Right lobe of liver (tissue), 6 donors: ENCODE measurements around the gene PRKN. TPM values are rescaled to one million over a fixed set of nuclear protein-coding genes. Genes with fewer than 3 reads are reported as not detected.

Source experiments
- ATAC-seq, 4 donors: fragments of 200-7000 bp; cut with Tn5 transposase; one replicate each; pipeline ENCODE4 v1.9.1; 2020; ENCODE audit warnings: mild to moderate bottlenecking in 4 of 4, moderate library complexity in 4 of 4
- DNase-seq, 3 donors: peaks; one replicate each; pipeline ENCODE4 v3.0.0-alpha.2; 2020
- H3K27ac ChIP-seq, 3 donors: fragments of 200-600 bp; one replicate each; pipeline ENCODE4 v1.8.0; 2022
- H3K27me3 ChIP-seq, 2 donors: fragments of 200-600 bp; one replicate each; pipeline ENCODE4 v1.8.0; 2022
- H3K36me3 ChIP-seq, 4 donors: fragments of 200-600 bp; sonication (generic) in 1 of 4; one replicate each; pipeline versions ENCODE4 v1.5.1 to v1.8.0; 2017 to 2022; ENCODE audit warnings: control low read depth in 1 of 4
- H3K4me1 ChIP-seq, 4 donors: fragments of 200-600 bp; sonication (generic) in 1 of 4; one replicate each; pipeline versions ENCODE4 v1.5.1 to v1.8.0; 2017 to 2022; ENCODE audit warnings: control low read depth in 1 of 4
- H3K4me3 ChIP-seq, 3 donors: fragments of 200-600 bp; one replicate each; pipeline ENCODE4 v1.8.0; 2022
- H3K9me3 ChIP-seq, 4 donors: fragments of 200-600 bp; sonication (generic) in 1 of 4; one replicate each; pipeline versions ENCODE4 v1.5.1 to v1.8.0; 2017 to 2022; ENCODE audit warnings: control low read depth in 1 of 4
- CTCF ChIP-seq, 4 donors: fragments of 200-600 bp in 3 of 4; fragments of 450-650 bp in 1 of 4; IDR thresholded peaks; one replicate each; pipeline versions ENCODE4 v1.5.1 to v1.8.0; 2016 to 2022; ENCODE audit warnings: antibody characterized with exemption in 4 of 4, mild to moderate bottlenecking in 2 of 4
- POLR2A ChIP-seq: fragments of 450-650 bp; IDR thresholded peaks from one replicate; pipeline ENCODE4 v1.6.1; 2017; ENCODE audit warnings: antibody characterized with exemption, mild to moderate bottlenecking
- WGBS: methylation state at CpG from one replicate; pipeline ENCODE4 v1.1.6; 2018; ENCODE audit warnings: low coverage, low lambda C conversion rate; ENCODE audit not compliant: insufficient coverage; ENCODE audit errors: missing lambda C conversion rate; 5-methylcytosine and 5-hydroxymethylcytosine counted together
- intact Hi-C, 2 donors: fragments of 100-400 bp; cut with DNase I; formaldehyde crosslinking; loops; one replicate each; pipeline versions ENCODE4 v1.11.2 to v1.14.1; 2022
- total RNA-seq, 6 experiments: library from RNA; depleted of rRNA in 2 of 6; stranded (reverse); fragments of >200 nt in 2 of 6; fragmentation: NEBNext Ultra II Directional in 3 of 6; extraction: Animal tissue kit (Norgen Biotek cat#: 25700) in 3 of 6; gene quantifications; one replicate each; pipeline versions ENCODE4 v1.1.0 to v1.2.4, GENCODE V29; 2016 to 2023
- donor health status: DM: no; HTN: yes; CAD: no.
- donor health status: DM: no; HTN: no; CAD: no.
- donor health status: DM: no; HTN: no; CAD: no.
- donor health status: DM: no; HTN: yes; CAD: no.
- donor health status: DM: no; HTN: yes; CAD: no.

Gene PRKN
- total RNA-seq, 6 experiments from 2014 or later, result 1.1 to 3.7 (median 2.2) TPM

- no peak overlapping the region for H3K4me3 ChIP-seq
- ATAC-seq (peak in 2 of 4 donors; percentile 28 to 32), DNase-seq (no peak)
- H3K36me3 ChIP-seq, result no peaks in the 10 kb centered on the region
- no peaks in the 10 kb centered on the region for H3K4me1 ChIP-seq
- H3K9me3 ChIP-seq, result no peaks in the 10 kb centered on the region
- WGBS, result 89% methylated on average over 1 of the region's 1 CpG
- H3K27ac ChIP-seq, result no peak overlapping the region
- H3K27me3 ChIP-seq, result no peaks in the 10 kb centered on the region
- intact Hi-C loops, result no loop called here
- TF ChIP-seq CTCF (IDR thresholded peaks at IDR 0.05), result no peak
Measured at GRCh38 chr6:162173466-162173865, 554.1 kb downstream of the PRKN start.

DNA sequence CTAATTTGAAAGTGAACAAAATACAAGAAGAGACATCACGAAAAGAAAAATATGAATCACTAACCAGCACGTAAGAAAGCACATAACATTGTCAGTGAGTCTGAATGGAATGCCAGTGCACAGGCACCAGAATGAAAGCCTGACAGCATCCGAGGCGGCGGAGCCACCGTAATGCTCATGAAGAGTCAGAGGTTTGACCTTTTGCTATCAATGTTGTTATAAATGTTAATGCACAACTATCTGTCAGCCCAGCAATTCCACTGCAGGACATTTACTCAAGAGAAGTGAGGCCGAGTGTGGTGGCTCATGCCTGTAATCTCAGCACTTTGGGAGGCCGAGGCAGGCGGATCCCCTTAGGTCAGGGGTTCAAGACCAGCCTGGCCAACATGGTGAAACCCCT is 562.1 kb downstream of the PRKN start:
- 80% methylated on average over 9 of the region's 9 CpGs for WGBS
- no peaks in the 10 kb centered on the region for H3K36me3 ChIP-seq
- H3K9me3 ChIP-seq, result no peaks in the 10 kb centered on the region
- ATAC-seq (no peak), DNase-seq (no peak)
- no peak overlapping the region for H3K27ac ChIP-seq
- H3K27me3 ChIP-seq, result no peaks in the 10 kb centered on the region
- no peak overlapping the region for H3K4me3 ChIP-seq
- no peaks in the 10 kb centered on the region for H3K4me1 ChIP-seq
- intact Hi-C loops, result no loop called here
- TF ChIP-seq POLR2A (no peak), CTCF (IDR thresholded peaks at IDR 0.05) (no peak)

DNA sequence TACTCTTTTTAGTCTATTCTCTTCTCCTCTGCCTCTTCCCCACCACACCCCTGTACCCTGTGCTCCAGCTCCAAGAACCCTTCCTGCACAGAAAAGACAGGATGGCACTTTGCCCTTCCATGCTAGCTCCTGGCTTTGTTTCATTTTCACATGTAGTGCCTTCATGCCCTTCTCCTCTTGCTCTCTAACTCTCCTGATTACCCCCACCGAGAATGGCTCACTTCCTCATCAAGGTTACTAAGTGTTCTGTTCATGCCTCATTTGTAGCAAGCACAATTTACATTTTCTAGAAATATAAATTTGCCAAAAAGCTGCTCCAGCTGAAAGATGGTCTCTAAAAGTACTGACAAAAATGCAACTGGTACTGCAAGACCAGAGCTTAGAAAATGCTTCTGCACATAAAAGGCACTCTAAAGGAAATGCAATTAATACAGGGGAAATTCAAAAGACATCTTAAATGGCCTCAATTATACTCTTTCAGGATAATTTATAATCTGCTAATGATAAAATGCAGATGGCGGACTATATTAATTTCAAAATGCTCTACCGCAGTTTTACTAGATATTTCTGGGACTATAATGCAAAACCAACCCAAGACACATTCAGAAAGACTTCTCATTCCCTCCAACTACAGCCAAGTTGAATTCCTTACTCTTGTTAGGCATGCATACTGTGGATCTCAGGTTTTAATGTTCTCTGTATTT is 570.2 kb downstream of the PRKN start:
- H3K4me1 ChIP-seq, result no peaks in the 10 kb centered on the region
- H3K4me3 ChIP-seq, result no peak overlapping the region
- H3K27ac ChIP-seq, result no peak overlapping the region
- H3K9me3 ChIP-seq, result no peaks in the 10 kb centered on the region
- WGBS, result 44% methylated on average over 3 of the region's 3 CpGs
- ATAC-seq (no peak), DNase-seq (no peak)
- no peaks in the 10 kb centered on the region for H3K27me3 ChIP-seq
- TF ChIP-seq CTCF (IDR thresholded peaks at IDR 0.05) (no peak), POLR2A (no peak)
- no peaks in the 10 kb centered on the region for H3K36me3 ChIP-seq
- intact Hi-C loops, result no loop called here

- TF ChIP-seq POLR2A (no peak), CTCF (IDR thresholded peaks at IDR 0.05) (no peak)
- WGBS, result 61% methylated on average over 2 of the region's 2 CpGs
- intact Hi-C loops, result no loop called here
Measured at GRCh38 chr6:162156146-162156545, 571.4 kb downstream of the PRKN start.

DNA sequence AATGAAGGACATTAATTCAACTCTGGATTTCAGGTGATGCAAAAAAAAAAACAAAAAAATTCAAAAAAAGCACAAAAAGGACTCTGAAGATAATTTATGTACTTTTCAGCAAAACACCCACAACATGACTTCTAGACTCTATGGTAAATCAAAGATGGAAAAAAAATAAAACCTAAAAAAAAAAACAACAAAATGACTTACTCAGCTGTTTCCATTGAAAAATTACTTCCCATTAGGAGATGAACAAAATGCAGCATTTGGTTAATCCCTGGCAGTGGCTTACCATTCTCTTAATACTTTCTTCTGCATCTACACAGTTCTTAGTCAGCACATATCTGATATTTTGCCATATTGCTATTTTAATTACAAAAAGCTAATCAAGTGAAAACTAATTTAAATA is 572.6 kb downstream of the PRKN start:
- DNase-seq (no peak), ATAC-seq (no peak)
- no peaks in the 10 kb centered on the region for H3K4me1 ChIP-seq
- no peaks in the 10 kb centered on the region for H3K27me3 ChIP-seq
- H3K27ac ChIP-seq, result no peak overlapping the region
- no peaks in the 10 kb centered on the region for H3K36me3 ChIP-seq
- TF ChIP-seq CTCF (IDR thresholded peaks at IDR 0.05), result no peak
- no peak for TF ChIP-seq POLR2A
- H3K4me3 ChIP-seq, result no peak overlapping the region
- intact Hi-C loops, result no loop called here
- no peaks in the 10 kb centered on the region for H3K9me3 ChIP-seq

More at GRCh38 chr6:162156146-162156545, 571.4 kb downstream of the PRKN start:
- no peak for ATAC-seq
- Histone ChIP-seq H3K27ac (no peak overlapping the region), H3K9me3 (no peaks in the 10 kb centered on the region), H3K4me3 (no peak overlapping the region), H3K4me1 (no peaks in the 10 kb centered on the region), H3K27me3 (no peaks in the 10 kb centered on the region), H3K36me3 (no peaks in the 10 kb centered on the region)
- no peak for DNase-seq
